GM12874 (cell line): ENCODE results near the gene FAM9A.
A peak's percentile ranks its signal among the peaks of the same experiment; 100 is the strongest.

Source experiments
- TF ChIP-seq, protein P1 (sequence below): IDR thresholded peaks from 2 replicates; pipeline ENCODE4 v1.5.1; 2011; ENCODE audit warnings: low read depth, mild to moderate bottlenecking, control low read depth, low read length, moderate library complexity; ENCODE audit not compliant: insufficient read depth

Gene FAM9A

DNA sequence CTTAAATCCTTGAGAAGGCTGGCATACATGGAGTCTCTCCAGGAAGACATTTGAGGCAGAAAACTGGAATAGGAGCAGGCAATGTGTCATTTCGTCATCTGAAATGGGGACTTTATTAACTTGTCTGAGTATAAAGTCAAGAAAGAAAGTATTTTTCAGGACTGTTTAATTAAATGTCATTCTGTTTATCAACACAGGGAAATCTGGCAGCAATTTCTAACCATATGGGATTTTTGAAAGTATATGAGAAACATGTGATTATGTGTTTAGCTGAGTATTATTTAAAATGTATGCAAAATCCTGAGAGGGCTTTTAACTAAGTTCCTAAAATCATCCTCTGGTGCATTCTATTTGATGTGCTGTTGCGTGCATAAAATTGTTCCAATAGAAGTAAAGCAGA, 3.9 kb upstream of the FAM9A start:
- TF ChIP-seq, protein P1, sequence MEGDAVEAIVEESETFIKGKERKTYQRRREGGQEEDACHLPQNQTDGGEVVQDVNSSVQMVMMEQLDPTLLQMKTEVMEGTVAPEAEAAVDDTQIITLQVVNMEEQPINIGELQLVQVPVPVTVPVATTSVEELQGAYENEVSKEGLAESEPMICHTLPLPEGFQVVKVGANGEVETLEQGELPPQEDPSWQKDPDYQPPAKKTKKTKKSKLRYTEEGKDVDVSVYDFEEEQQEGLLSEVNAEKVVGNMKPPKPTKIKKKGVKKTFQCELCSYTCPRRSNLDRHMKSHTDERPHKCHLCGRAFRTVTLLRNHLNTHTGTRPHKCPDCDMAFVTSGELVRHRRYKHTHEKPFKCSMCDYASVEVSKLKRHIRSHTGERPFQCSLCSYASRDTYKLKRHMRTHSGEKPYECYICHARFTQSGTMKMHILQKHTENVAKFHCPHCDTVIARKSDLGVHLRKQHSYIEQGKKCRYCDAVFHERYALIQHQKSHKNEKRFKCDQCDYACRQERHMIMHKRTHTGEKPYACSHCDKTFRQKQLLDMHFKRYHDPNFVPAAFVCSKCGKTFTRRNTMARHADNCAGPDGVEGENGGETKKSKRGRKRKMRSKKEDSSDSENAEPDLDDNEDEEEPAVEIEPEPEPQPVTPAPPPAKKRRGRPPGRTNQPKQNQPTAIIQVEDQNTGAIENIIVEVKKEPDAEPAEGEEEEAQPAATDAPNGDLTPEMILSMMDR: no peak

DNA sequence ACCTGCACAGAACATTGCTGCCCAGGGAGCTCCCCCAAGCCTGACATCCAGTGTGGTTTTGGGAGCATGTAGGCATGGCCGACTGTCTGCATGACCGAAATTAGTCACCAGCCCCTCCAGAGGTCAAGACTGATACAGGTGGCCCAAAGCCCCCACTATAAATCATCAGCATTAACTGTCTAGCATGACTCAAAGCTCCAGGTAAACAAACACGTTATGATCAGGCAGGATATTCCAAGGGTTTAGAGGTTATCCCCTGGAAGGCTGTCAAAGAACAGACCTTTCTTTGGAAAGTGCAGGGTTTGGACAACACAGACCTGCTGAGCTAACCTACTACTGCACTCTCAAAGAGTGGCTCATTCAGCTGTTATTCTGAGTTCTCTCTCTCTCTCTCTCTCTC, 2.1 kb upstream of the FAM9A start:
- TF ChIP-seq, protein P1: no peak

DNA sequence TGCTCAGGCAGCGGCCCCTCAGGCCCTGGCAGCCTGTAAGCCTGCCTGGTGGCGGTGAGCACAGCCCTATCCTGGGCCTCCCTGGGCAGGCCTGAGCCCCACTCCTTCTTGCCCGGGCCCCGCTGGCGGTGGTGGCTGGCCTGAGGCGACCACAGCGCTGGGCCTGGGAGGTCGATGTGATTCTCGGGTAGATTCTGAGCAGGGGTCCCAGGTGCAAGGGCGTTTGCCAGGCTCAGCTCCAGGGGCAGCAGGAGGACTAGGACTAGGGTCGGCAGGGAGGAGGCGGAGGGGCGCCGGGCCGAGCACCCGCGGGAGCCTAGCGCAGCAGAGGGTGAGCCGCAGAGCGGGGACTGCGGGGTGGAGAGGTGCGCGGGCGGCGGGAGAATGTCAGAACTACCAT, 17.0 kb downstream of the FAM9A start:
- TF ChIP-seq, protein P1: no peak

DNA sequence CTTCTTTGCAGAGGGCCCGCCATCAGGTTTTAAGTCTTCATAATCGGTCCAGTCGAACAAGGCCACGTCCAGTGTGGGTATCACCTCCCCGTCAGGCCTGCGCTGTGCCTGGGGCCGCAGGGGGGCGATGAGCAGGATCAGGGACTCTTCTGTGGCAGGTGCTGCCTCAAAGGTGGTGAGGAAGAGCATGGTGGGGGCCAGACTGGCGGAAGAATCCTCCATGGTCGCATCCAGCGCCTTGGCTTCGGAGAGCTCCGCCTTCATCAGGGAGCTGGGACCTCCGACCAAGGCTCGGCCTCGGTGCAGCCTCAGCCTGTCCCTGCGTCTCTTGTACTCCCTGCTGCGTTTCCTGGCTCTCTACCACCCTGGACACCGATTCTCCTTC, 17.5 kb downstream of the FAM9A start:
- TF ChIP-seq, protein P1: no peak

DNA sequence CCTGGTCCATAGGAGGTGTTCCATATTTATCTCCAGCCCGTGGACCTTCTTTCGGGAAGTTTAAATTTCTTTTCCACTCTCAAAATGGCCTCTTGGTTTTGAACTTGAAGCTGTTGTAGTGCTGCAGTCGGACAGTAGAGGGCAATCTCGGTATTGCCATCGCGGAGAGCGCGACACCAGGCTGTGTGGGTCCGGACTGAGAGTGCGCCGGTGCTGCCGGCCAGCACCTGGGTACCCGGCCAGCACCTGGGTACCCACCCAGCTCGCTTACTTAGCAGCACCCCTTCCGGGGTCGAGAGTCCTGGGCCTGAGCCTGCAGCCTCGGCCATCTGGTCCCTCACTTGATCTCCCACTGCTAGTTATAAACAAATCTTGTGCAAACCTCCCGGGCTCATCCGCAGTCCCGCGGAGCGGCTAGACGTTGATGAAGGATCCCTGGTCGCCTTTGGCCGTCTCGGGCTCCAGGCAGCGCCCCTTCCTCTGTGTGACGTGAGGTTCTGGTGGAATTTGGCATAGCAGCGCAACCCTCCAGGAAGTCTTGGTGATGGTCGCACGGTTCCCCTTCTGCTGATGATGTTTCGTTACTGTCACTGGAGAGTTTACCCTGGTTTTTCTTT, 18.0 kb downstream of the FAM9A start:
- TF ChIP-seq, protein P1: peak; percentile 23; the same call in 1 of the 2 replicates

DNA sequence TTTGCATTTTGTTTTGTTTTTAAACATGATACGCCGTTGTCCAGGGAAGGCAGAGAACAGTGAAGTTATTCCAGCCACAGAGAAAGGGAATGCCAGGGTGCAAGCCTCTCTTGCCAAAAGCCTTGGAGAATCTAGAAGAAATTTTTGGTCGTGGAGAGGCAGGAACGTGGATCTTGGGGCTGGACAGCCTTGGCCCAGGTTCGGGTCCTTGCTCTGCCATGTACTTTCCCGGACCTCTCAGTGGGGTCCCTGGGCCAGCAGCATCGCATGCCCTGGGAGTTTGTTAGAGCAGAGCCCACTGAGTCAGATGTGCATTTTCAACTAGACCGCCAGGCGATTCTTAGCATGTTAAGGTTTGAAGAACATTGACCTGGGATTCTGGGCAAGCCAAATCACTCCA, 18.6 kb downstream of the FAM9A start:
- TF ChIP-seq, protein P1: no peak

DNA sequence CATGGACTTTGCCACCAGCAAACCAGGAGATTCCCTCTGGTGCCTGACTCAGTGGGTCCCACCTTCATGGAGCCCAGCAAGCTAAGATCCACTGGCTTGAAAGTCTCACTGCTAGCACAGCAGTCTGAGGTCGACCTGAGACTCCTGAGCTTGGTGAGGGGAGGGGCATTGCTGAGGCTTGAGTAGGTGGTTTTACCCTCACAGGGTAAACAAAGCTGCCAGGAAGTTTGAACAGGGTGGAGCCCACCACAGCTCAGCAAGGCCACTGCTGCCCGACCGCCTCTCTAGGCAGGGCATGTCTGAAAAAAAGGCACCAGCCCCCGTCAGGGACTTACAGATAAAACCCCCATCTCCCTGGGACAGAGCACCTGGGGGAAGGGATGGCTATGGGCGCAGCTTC, 28.1 kb downstream of the FAM9A start:
- TF ChIP-seq, protein P1: no peak

DNA sequence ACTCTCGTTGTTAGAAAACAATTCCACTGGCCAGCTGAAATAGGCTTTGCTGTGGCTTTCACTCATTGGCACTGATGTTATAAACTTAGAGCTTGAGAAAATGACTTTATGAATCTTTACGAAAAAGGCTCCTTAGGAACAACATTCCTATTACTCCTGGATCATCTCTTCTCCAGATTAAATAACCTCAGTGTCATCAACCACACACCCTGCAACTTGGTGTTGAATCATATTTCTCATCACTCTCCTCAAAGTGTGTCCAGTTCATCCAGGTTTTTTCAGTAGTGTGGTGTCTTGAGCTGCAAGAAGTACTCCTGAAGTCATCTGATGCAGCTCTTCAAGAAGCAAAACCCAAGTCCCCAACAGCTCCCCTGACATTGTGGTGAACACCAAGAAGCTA, 41.2 kb downstream of the FAM9A start:
- TF ChIP-seq, protein P1: no peak
